ENCODE data around the gene PDE8B.

Gene PDE8B

GRCh38 chr5:77285251-77285841 lies 74.9 kb downstream of the PDE8B start:
- no peak overlapping the region for H3K4me3 ChIP-seq (ENCODE audit: low read depth in 1 of 2, low read length in 2 of 2)

GRCh38 chr5:77292026-77292757 lies 81.7 kb downstream of the PDE8B start:
- peaks cover 2% of the 10 kb centered on the region for H3K27me3 ChIP-seq (ENCODE audit: insufficient read depth, low read length, poor library complexity)
- no peaks in the 10 kb centered on the region for H3K36me3 ChIP-seq (ENCODE audit: insufficient read depth, low read length)
- H3K4me1 ChIP-seq (ENCODE audit: insufficient read depth, low read length), result no peaks in the 10 kb centered on the region
- no peak overlapping the region for H3K27ac ChIP-seq (ENCODE audit: low read length)
- no peak overlapping the region for H3K4me2 ChIP-seq (ENCODE audit: insufficient read depth, low read length)
- H3K9ac ChIP-seq (ENCODE audit: low read depth, low read length), result no peak overlapping the region
- no peak overlapping the region for H3K4me3 ChIP-seq (ENCODE audit: low read depth in 1 of 2, low read length in 2 of 2)
- no peak for TF ChIP-seq CTCF (IDR thresholded peaks at IDR 0.05; ENCODE audit: borderline replicate concordance, extremely low read depth, low read length, poor library complexity, severe bottlenecking)
- TF ChIP-seq EZH2 (IDR thresholded peaks at IDR 0.05; ENCODE audit: borderline replicate concordance, low read depth, low read length, severe bottlenecking), result no peak
- no peaks in the 10 kb centered on the region for H4K20me1 ChIP-seq (ENCODE audit: insufficient read depth, low read length)
- no peak for DNase-seq
- H2AFZ ChIP-seq (ENCODE audit: low read depth, low read length), result no peak overlapping the region
- no peaks in the 10 kb centered on the region for H3K79me2 ChIP-seq (ENCODE audit: insufficient read depth, low read length)
- ATAC-seq (ENCODE audit: insufficient read depth, low read depth), result no peak
- H3K9me3 ChIP-seq (ENCODE audit: insufficient read depth, low read length, severe bottlenecking), result no peaks in the 10 kb centered on the region

More at GRCh38 chr5:77285251-77285841, 74.9 kb downstream of the PDE8B start:
- Histone ChIP-seq H4K20me1 (ENCODE audit: insufficient read depth, low read length) (no peaks in the 10 kb centered on the region), H2AFZ (ENCODE audit: low read depth, low read length) (no peak overlapping the region), H3K4me1 (ENCODE audit: insufficient read depth, low read length) (no peaks in the 10 kb centered on the region), H3K9me3 (ENCODE audit: insufficient read depth, low read length, severe bottlenecking) (no peaks in the 10 kb centered on the region), H3K4me2 (ENCODE audit: insufficient read depth, low read length) (no peak overlapping the region), H3K27ac (ENCODE audit: low read length) (no peak overlapping the region), H3K27me3 (ENCODE audit: insufficient read depth, low read length, poor library complexity) (no peaks in the 10 kb centered on the region), H3K79me2 (ENCODE audit: insufficient read depth, low read length) (no peaks in the 10 kb centered on the region), H3K9ac (ENCODE audit: low read depth, low read length) (no peak overlapping the region), H3K36me3 (ENCODE audit: insufficient read depth, low read length) (no peaks in the 10 kb centered on the region)
- TF ChIP-seq CTCF (IDR thresholded peaks at IDR 0.05; ENCODE audit: borderline replicate concordance, extremely low read depth, low read length, poor library complexity, severe bottlenecking) (no peak), EZH2 (IDR thresholded peaks at IDR 0.05; ENCODE audit: borderline replicate concordance, low read depth, low read length, severe bottlenecking) (no peak)
- no peak for ATAC-seq (ENCODE audit: insufficient read depth, low read depth)
- DNase-seq, result no peak

GRCh38 chr5:77294185-77294584 lies 83.7 kb downstream of the PDE8B start:
- H3K9ac ChIP-seq (ENCODE audit: low read depth, low read length), result no peak overlapping the region
- no peak for ATAC-seq (ENCODE audit: insufficient read depth, low read depth)
- H2AFZ ChIP-seq (ENCODE audit: low read depth, low read length), result no peak overlapping the region

More at GRCh38 chr5:77294185-77294584, 83.7 kb downstream of the PDE8B start:
- Histone ChIP-seq H3K9me3 (ENCODE audit: insufficient read depth, low read length, severe bottlenecking) (no peaks in the 10 kb centered on the region), H3K4me3 (ENCODE audit: low read depth in 1 of 2, low read length in 2 of 2) (no peak overlapping the region), H3K27ac (ENCODE audit: low read length) (no peak overlapping the region), H4K20me1 (ENCODE audit: insufficient read depth, low read length) (no peaks in the 10 kb centered on the region), H3K79me2 (ENCODE audit: insufficient read depth, low read length) (no peaks in the 10 kb centered on the region), H3K4me1 (ENCODE audit: insufficient read depth, low read length) (no peaks in the 10 kb centered on the region), H3K27me3 (ENCODE audit: insufficient read depth, low read length, poor library complexity) (peaks cover 2% of the 10 kb centered on the region), H3K36me3 (ENCODE audit: insufficient read depth, low read length) (no peaks in the 10 kb centered on the region), H3K4me2 (ENCODE audit: insufficient read depth, low read length) (no peak overlapping the region)
- no peak for DNase-seq
- no peak for TF ChIP-seq EZH2 (IDR thresholded peaks at IDR 0.05; ENCODE audit: borderline replicate concordance, low read depth, low read length, severe bottlenecking)
- no peak for TF ChIP-seq CTCF (IDR thresholded peaks at IDR 0.05; ENCODE audit: borderline replicate concordance, extremely low read depth, low read length, poor library complexity, severe bottlenecking)
